ENCODE data around the gene SMYD3. TPM values are rescaled to one million over a fixed set of nuclear protein-coding genes. Genes with fewer than 3 reads are reported as not detected.
A peak's percentile ranks its signal among the peaks of the same experiment; 100 is the strongest.
"Not testable (repeated sequence)": the region's sequence is repeated elsewhere in the genome, so short reads cannot be mapped to it uniquely, and the experiment has no call there.

The SMYD3 gene
- total and polyA plus RNA-seq, 10 donors: 12.5 to 33.1 (median 21.0) TPM

GRCh38 chr1:245716561-245716960, 790.5 kb downstream of the SMYD3 start:
- Histone ChIP-seq H3K36me3 (no peaks in the 10 kb centered on the region), H3K9me3 (no peaks in the 10 kb centered on the region), H3K4me3 (no peak overlapping the region), H3K27me3 (replicated peaks in 1 of 7) (no peaks in the 10 kb centered on the region), H3K27ac (no peak overlapping the region), H3K4me1 (no peaks in the 10 kb centered on the region)
- no peak for TF ChIP-seq POLR2A (IDR thresholded peaks at IDR 0.05)
- no peak for TF ChIP-seq CTCF (IDR thresholded peaks at IDR 0.05 in 8 of 11, conservative IDR thresholded peaks at IDR 0.05 in 3 of 11)
- no peak for TF ChIP-seq POLR2AphosphoS5 (IDR thresholded peaks at IDR 0.05)
- DNase-seq: no peak
- 90 to 96% (median 92%) methylated on average over 3 of the region's 3 CpGs for WGBS, 5 donors
- intact Hi-C loops (cut with DNase I; ENCODE audit: low total_unique reads): no loop called here

- intact Hi-C loops (cut with DNase I; ENCODE audit: low total_unique reads): no loop called here
- no peak overlapping the region for H3K27ac ChIP-seq
- TF ChIP-seq POLR2A (IDR thresholded peaks at IDR 0.05) (no peak), POLR2AphosphoS5 (IDR thresholded peaks at IDR 0.05) (no peak), CTCF (IDR thresholded peaks at IDR 0.05 in 8 of 11, conservative IDR thresholded peaks at IDR 0.05 in 3 of 11) (no peak)
- H3K9me3 ChIP-seq: no peaks in the 10 kb centered on the region
- no peak overlapping the region for H3K4me3 ChIP-seq
- 65 to 85% (median 70%) methylated on average over 1 of the region's 1 CpG for WGBS, 5 donors
- no peaks in the 10 kb centered on the region for H3K27me3 ChIP-seq (replicated peaks in 1 of 7)
- DNase-seq: no peak
- H3K36me3 ChIP-seq: no peaks in the 10 kb centered on the region
- no peaks in the 10 kb centered on the region for H3K4me1 ChIP-seq
Measured at GRCh38 chr1:245715970-245716369, 791.1 kb downstream of the SMYD3 start.

- H3K4me1 ChIP-seq: no peaks in the 10 kb centered on the region
- H3K27ac ChIP-seq: no peak overlapping the region
- H3K4me3 ChIP-seq: no peak overlapping the region
- no peaks in the 10 kb centered on the region for H3K9me3 ChIP-seq
- 31 to 40% (median 36%) methylated on average over 8 to 9 of the region's 9 CpGs for WGBS, 5 donors
- DNase-seq: no peak
- intact Hi-C loops (cut with DNase I; ENCODE audit: low total_unique reads): no loop called here
- no peaks in the 10 kb centered on the region for H3K27me3 ChIP-seq (replicated peaks in 1 of 7)
- no peaks in the 10 kb centered on the region for H3K36me3 ChIP-seq
- TF ChIP-seq CTCF (IDR thresholded peaks at IDR 0.05 in 8 of 11, conservative IDR thresholded peaks at IDR 0.05 in 3 of 11) (no peak), POLR2AphosphoS5 (IDR thresholded peaks at IDR 0.05) (no peak), POLR2A (IDR thresholded peaks at IDR 0.05) (no peak)
Measured at GRCh38 chr1:245715291-245715701, 791.8 kb downstream of the SMYD3 start.

- H3K27me3 ChIP-seq (replicated peaks in 1 of 7); H3K4me3 ChIP-seq; H3K9me3 ChIP-seq; H3K4me1 ChIP-seq; H3K27ac ChIP-seq; H3K36me3 ChIP-seq; intact Hi-C loops (cut with DNase I; ENCODE audit: low total_unique reads): not testable (repeated sequence)
- peak; percentile 33 for DNase-seq
- WGBS, 5 donors: 83 to 96% (median 86%) methylated on average over 3 of the region's 3 CpGs
Measured at GRCh38 chr1:245714027-245714426, 793.1 kb downstream of the SMYD3 start.

Measured in spleen (tissue), 11 donors.